Measurements from ENCODE around the gene RGS8. TPM values are rescaled to one million over a fixed set of nuclear protein-coding genes. Genes with fewer than 3 reads are reported as not detected.

Gene RGS8
- polyA plus RNA-seq, 3 donors: not detected

DNA sequence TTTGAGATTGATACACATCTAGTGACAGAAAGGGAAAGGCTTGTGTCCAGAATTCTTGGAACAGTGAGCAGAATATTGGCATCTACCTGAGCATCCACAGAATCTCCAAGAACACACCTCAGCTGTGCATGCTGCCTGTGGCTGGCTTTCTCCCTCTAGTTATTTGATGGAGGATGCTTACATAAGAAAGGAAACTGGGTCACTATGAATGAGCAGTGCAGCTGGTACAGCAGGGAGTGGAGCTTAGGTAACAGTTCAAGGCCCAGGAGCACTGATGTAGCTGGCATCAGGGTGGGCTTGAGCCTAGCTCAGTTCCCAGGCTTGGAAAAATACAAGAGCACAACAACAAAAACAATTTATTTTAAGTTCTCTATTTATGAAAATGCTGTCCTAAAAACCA is 26.3 kb downstream of the RGS8 start:
- no peaks in the 10 kb centered on the region for H3K4me1 Mint-ChIP-seq

DNA sequence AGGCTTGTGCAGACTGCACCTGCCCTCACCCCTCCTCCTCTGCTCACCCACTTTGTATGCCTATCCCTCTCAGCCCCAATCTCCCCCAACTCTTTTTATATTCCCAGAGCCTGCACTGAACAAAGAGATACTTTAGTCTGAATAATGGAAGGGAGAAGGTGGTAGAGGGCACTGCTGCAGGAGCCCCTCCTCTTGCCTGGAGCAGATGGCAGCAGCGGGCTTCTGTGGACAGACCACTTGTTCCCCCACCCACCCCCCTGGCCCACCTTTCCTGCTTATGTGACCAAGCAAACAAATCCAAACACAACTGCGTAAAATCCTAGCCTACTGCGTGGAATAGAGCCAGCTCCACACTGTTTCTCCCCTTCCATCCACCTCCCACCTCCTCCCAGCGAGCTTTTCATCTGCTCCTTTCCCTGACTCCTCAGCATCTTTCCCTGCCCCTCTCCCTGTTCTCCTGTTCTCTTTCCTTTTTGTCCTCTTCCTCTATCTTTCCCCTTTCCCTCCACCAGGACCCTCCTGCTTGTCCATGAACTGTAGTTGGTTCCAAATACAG is 27.5 kb downstream of the RGS8 start:
- H3K36me3 ChIP-seq (replicated peaks in 1 of 2; ENCODE audit: control insufficient read depth in 1 of 2, insufficient read depth in 2 of 2, low read length in 2 of 2): no peaks in the 10 kb centered on the region

More for the DNA sequence above, 26.3 kb downstream of the RGS8 start:
- no peaks in the 10 kb centered on the region for H3K4me1 ChIP-seq (ENCODE audit: control insufficient read depth in 1 of 2, insufficient read depth in 2 of 2, low read length in 2 of 2)
- no peaks in the 10 kb centered on the region for H3K27me3 ChIP-seq (ENCODE audit: control insufficient read depth in 2 of 2, insufficient read depth in 2 of 2, low read length in 2 of 2)
- Mint-ChIP-seq H3K9me3 (peaks cover 0 to 2% (median 0%) of the 10 kb centered on the region in 7 donors), H3K36me3 (no peaks in the 10 kb centered on the region), H3K4me3 (no peak overlapping the region), H3K27me3 (ENCODE audit: low read depth in 3 of 3) (peaks cover 6 to 16% (median 7%) of the 10 kb centered on the region in 3 donors), H3K27ac (no peak overlapping the region)
- intact Hi-C loops (cut with micrococcal nuclease): no loop called here
- no peaks in the 10 kb centered on the region for H4K20me1 ChIP-seq (ENCODE audit: insufficient read depth, low read length)
- H3K4me2 ChIP-seq (replicated peaks; ENCODE audit: extremely low read depth, low read length, poor library complexity, severe bottlenecking): no peak overlapping the region
- H3K9ac ChIP-seq (ENCODE audit: insufficient read depth, low read length, poor library complexity, severe bottlenecking): no peak overlapping the region
- H3K36me3 ChIP-seq (replicated peaks in 1 of 2; ENCODE audit: control insufficient read depth in 1 of 2, insufficient read depth in 2 of 2, low read length in 2 of 2): no peaks in the 10 kb centered on the region
- no peak overlapping the region for H3K27ac ChIP-seq (ENCODE audit: low read depth in 1 of 2, low read length in 2 of 2)
- no peaks in the 10 kb centered on the region for H3K9me3 ChIP-seq (replicated peaks in 1 of 2; ENCODE audit: control insufficient read depth in 1 of 2, insufficient read depth in 1 of 2, low read length in 2 of 2)
- H2AFZ ChIP-seq (ENCODE audit: insufficient read depth, low read depth, low read length, poor library complexity, severe bottlenecking): no peak overlapping the region
- TF ChIP-seq CTCF (IDR thresholded peaks at IDR 0.05): no peak
- DNase-seq: no peak
- H3K79me2 ChIP-seq (ENCODE audit: insufficient read depth, low read length): no peaks in the 10 kb centered on the region
- H3K4me3 ChIP-seq (replicated peaks in 1 of 3; ENCODE audit: low read depth in 2 of 3, low read length in 3 of 3): no peak overlapping the region

More for the DNA sequence above, 27.5 kb downstream of the RGS8 start:
- no peaks in the 10 kb centered on the region for H3K27me3 ChIP-seq (ENCODE audit: control insufficient read depth in 2 of 2, insufficient read depth in 2 of 2, low read length in 2 of 2)
- no peak overlapping the region for H3K4me2 ChIP-seq (replicated peaks; ENCODE audit: extremely low read depth, low read length, poor library complexity, severe bottlenecking)
- TF ChIP-seq CTCF (IDR thresholded peaks at IDR 0.05): no peak
- no peaks in the 10 kb centered on the region for H3K79me2 ChIP-seq (ENCODE audit: insufficient read depth, low read length)
- no peak for DNase-seq
- Mint-ChIP-seq H3K36me3 (no peaks in the 10 kb centered on the region), H3K27ac (no peak overlapping the region), H3K4me3 (no peak overlapping the region), H3K4me1 (no peaks in the 10 kb centered on the region), H3K9me3 (peaks cover 0 to 2% (median 0%) of the 10 kb centered on the region in 7 donors), H3K27me3 (ENCODE audit: low read depth in 3 of 3) (peaks cover 5 to 9% (median 6%) of the 10 kb centered on the region in 3 donors)
- intact Hi-C loops (cut with micrococcal nuclease): no loop called here
- no peak overlapping the region for H3K27ac ChIP-seq (ENCODE audit: low read depth in 1 of 2, low read length in 2 of 2)
- H3K4me1 ChIP-seq (ENCODE audit: control insufficient read depth in 1 of 2, insufficient read depth in 2 of 2, low read length in 2 of 2): no peaks in the 10 kb centered on the region
- 89% methylated on average over 4 of the region's 4 CpGs for whole genome bisulfite sequencing (ENCODE audit: insufficient coverage)
- H3K4me3 ChIP-seq (replicated peaks in 1 of 3; ENCODE audit: low read depth in 2 of 3, low read length in 3 of 3): no peak overlapping the region
- H3K9me3 ChIP-seq (replicated peaks in 1 of 2; ENCODE audit: control insufficient read depth in 1 of 2, insufficient read depth in 1 of 2, low read length in 2 of 2): no peaks in the 10 kb centered on the region
- H2AFZ ChIP-seq (ENCODE audit: insufficient read depth, low read depth, low read length, poor library complexity, severe bottlenecking): no peak overlapping the region
- H3K9ac ChIP-seq (ENCODE audit: insufficient read depth, low read length, poor library complexity, severe bottlenecking): no peak overlapping the region
- H4K20me1 ChIP-seq (ENCODE audit: insufficient read depth, low read length): no peaks in the 10 kb centered on the region
